CD4-positive, alpha-beta T cell treated with Interleukin-1 beta for 1 hour (primary cell): Measurements from ENCODE around the gene DHH.
"Not testable (repeated sequence)": the region's sequence is repeated elsewhere in the genome, so short reads cannot be mapped to it uniquely, and the experiment has no call there.

Source experiments
- DNase-seq, 2 donors: peaks; one replicate each; pipeline ENCODE4 v3.0.0-alpha.2; 2020 to 2022

Gene DHH

GRCh38 chr12:49068879-49069506 lies 25.6 kb downstream of the DHH start:
- no peak for DNase-seq

GRCh38 chr12:49066120-49066519 lies 28.5 kb downstream of the DHH start:
- no peak for DNase-seq

GRCh38 chr12:49064767-49065152 lies 29.8 kb downstream of the DHH start:
- DNase-seq: no peak

- DNase-seq: not testable (repeated sequence)
Measured at GRCh38 chr12:49061916-49062315, 32.7 kb downstream of the DHH start.

- DNase-seq: no peak
Measured at GRCh38 chr12:49061157-49061650, 33.4 kb downstream of the DHH start.

GRCh38 chr12:49060237-49061156 lies 34.1 kb downstream of the DHH start, which contains the start of gene KMT2D:
Gene KMT2D, minus strand, starts transcription at chr12:49060794. Its CDS starts 5,470 bp downstream, at chr12:49055324.
- DNase-seq: peak; percentile 89

- DNase-seq: peak in 1 of 2 donors; percentile 23
Measured at GRCh38 chr12:49059299-49060171, 35.1 kb downstream of the DHH start.

GRCh38 chr12:49059045-49059298 lies 35.6 kb downstream of the DHH start:
- no peak for DNase-seq

- DNase-seq: no peak
Measured at GRCh38 chr12:49058366-49059044, 36.1 kb downstream of the DHH start.

GRCh38 chr12:49057888-49058287 lies 36.7 kb downstream of the DHH start:
- no peak for DNase-seq

GRCh38 chr12:49055978-49056754 lies 38.4 kb downstream of the DHH start:
- DNase-seq: peak; percentile 76 to 79

GRCh38 chr12:49055092-49055491 lies 39.5 kb downstream of the DHH start:
- no peak for DNase-seq

GRCh38 chr12:49054524-49054923 lies 40.1 kb downstream of the DHH start:
- DNase-seq: no peak

- DNase-seq: no peak
Measured at GRCh38 chr12:49054096-49054495, 40.5 kb downstream of the DHH start.

- no peak for DNase-seq
Measured at GRCh38 chr12:49052451-49053208, 42.0 kb downstream of the DHH start.

- DNase-seq: no peak
Measured at GRCh38 chr12:49051777-49052438, 42.7 kb downstream of the DHH start.

- DNase-seq: no peak
Measured at GRCh38 chr12:49051373-49051764, 43.2 kb downstream of the DHH start.

GRCh38 chr12:49050507-49051372 lies 43.9 kb downstream of the DHH start:
- no peak for DNase-seq

GRCh38 chr12:49049566-49050224 lies 44.9 kb downstream of the DHH start:
- no peak for DNase-seq
